ENCODE measurements around the gene OSER1.
A peak's percentile ranks its signal among the peaks of the same experiment; 100 is the strongest.
"Not testable (repeated sequence)": the region's sequence is repeated elsewhere in the genome, so short reads cannot be mapped to it uniquely, and the experiment has no call there.

The OSER1 gene

DNA sequence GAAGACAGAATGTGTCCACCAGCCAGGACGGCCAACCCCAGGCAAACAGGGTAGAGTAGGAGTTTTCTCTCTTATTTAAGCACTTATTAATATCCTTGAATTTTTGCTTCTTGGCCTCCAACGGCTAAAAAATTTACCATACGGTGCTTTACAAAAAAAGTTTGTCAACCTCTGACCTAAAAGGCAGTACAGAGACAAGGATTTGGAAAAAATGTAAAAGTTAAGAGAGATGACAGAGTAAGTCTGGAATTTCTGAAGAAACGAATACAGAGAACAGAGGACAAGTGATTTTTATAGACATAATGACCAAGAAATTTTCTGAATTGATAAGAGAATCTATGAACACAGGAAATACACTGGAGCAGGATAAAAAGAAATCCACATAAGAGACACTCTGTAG, 10.2 kb downstream of the OSER1 start:
- DNase-seq (ENCODE audit: extremely low read depth, low read depth) = no peak
- TF ChIP-seq CTCF (IDR thresholded peaks at IDR 0.05; ENCODE audit: low read depth, low read length) = no peak

DNA sequence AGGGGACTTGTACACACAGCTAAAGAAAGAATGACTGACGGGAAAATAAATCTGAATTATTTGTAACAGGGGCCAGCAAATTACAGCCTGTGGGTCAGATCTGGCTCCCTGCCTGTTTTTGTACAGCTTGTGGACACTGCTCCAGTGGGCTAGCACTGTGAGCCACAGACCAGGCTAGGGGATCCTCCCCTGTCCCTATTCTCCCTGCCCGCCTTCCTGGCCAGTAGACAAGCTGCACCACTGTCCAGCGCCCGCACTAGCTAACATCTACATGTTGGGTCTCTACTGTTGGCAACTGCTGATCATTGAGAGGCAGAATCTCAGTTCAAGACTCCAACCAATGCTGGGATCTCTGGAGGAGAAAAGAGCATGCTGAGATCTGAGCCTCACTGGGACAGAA, 10.7 kb downstream of the OSER1 start:
- no peak for TF ChIP-seq CTCF (IDR thresholded peaks at IDR 0.05; ENCODE audit: low read depth, low read length)
- DNase-seq (ENCODE audit: extremely low read depth, low read depth) = no peak

GRCh38 chr20:44198872-44199271, 11.7 kb downstream of the OSER1 start:
- no peak for DNase-seq (ENCODE audit: extremely low read depth, low read depth)
- TF ChIP-seq CTCF (IDR thresholded peaks at IDR 0.05; ENCODE audit: low read depth, low read length) = no peak

DNA sequence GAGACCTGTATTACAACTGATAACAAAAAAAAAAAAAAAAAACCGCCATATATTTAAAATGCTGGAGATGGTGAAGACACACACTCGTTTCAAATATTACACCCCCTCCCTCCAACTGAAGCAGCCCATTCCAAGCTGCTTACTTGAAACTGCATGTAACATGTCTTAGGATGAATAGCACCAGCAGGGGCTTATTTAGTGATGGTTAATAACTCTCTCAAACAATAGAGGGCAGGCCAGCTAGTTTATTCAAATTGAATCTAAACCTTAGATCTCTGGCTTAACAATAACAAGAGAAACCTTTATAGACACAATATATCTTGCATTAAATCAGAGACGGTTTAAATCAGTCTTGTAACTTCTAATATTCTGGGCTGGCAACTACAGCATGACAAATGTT, 14.3 kb downstream of the OSER1 start:
- peak; percentile 5; the same call in 1 of the 2 replicates for TF ChIP-seq CTCF (IDR thresholded peaks at IDR 0.05; ENCODE audit: low read depth, low read length)
- DNase-seq (ENCODE audit: extremely low read depth, low read depth) = no peak

DNA sequence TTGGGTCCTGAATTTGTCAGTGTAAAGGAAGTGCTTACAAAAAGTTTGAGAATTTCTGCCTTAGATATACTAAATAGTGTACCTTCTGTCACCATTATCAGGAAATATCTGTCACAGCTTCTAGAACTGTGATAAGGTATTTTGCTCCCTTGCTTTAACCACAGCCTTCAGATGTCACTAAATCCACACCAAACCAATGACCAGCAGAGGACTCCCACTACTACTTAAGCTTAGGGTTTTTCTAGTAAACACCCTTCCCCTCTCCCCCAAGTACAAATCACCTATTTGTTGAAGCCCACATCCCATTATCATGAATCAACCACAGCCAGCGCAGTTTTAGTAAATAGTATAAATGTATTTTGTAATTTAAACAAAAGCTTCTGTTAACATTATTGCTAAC, 15.0 kb downstream of the OSER1 start:
- DNase-seq (ENCODE audit: extremely low read depth, low read depth) = no peak

DNA sequence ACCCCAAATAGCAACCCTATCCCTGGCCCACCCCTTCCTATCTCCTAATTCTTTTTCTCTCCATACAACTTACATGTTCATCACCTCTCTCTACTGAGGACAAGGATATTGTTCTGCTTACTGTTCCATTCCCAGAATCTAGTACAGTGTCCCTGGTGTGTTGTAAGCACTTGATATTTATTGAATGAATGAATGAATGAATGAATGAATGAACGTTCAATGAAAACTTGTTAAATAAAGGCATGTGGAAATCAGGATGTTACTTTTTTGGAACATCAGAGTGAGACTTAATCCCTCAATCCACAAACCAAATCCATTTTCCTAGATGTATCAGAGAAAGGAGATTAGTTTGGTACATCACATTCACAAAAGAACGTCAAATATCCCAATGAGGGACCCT, 16.8 kb downstream of the OSER1 start:
- no peak for TF ChIP-seq CTCF (IDR thresholded peaks at IDR 0.05; ENCODE audit: low read depth, low read length)
- DNase-seq (ENCODE audit: extremely low read depth, low read depth) = no peak

More for the DNA sequence above, 15.0 kb downstream of the OSER1 start:
- no peak for TF ChIP-seq CTCF (IDR thresholded peaks at IDR 0.05; ENCODE audit: low read depth, low read length)

- DNase-seq (ENCODE audit: extremely low read depth, low read depth) = not testable (repeated sequence)
Observed at GRCh38 chr20:44191640-44192039, 18.9 kb downstream of the OSER1 start.

DNA sequence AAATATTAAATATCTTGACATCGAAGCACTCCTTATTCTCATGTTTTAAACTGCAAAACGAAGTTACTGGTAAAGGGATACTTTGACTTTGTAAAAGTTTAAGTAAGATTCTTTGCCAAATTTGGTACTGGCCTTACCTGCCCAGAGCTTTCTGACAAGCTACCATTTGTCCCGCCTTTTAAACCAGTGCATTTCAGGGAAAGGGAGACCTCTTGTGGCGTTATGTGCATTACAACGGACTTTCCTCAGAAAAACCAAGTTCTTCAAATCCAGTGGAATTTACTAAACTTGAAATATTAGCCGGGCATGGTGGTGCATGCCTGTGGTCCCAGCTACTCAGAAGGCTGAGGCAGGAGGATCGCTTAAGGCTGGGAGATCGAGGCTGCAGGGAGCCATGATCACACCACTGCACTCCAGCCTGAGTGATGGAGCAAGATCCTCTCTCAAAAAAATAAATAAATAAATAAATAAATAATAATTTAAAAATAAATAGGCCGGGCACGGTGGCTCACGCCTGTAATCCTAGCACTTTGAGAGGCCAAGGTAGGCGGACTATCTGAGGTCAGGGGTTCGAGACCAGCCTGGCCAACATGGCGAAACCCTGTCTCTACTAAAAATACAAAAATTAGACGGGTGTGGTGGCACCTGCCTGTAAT, 20.2 kb downstream of the OSER1 start:
- DNase-seq (ENCODE audit: extremely low read depth, low read depth) = peak; percentile 63
- TF ChIP-seq CTCF (IDR thresholded peaks at IDR 0.05; ENCODE audit: low read depth, low read length) = peak; percentile 81

Data from AG09319 (cell line).